ENCODE measurements around the gene NUTM2D. TPM values are rescaled to one million over a fixed set of nuclear protein-coding genes. Genes with fewer than 3 reads are reported as not detected.
"Not testable (repeated sequence)": the region's sequence is repeated elsewhere in the genome, so short reads cannot be mapped to it uniquely, and the experiment has no call there.

NUTM2D gene
- total and polyA plus RNA-seq, 2 donors (not counting 3 experiments of a cell fraction or from before 2014, with no cell fraction given), result 1.3 to 1.4 TPM

- POLR2A ChIA-PET; H3K27me3 ChIP-seq (ENCODE audit: control insufficient read depth in 2 of 2, insufficient read depth in 2 of 2, low read length in 2 of 2); H3K4me1 ChIP-seq (ENCODE audit: control insufficient read depth, extremely low read depth, insufficient read depth, low read length); CTCF ChIA-PET; H3K9me1 ChIP-seq (replicated peaks; ENCODE audit: control insufficient read depth, extremely low read depth, insufficient read depth, low read length); H3K79me2 ChIP-seq (ENCODE audit: control insufficient read depth, insufficient read depth, low read length); H3K27ac ChIP-seq (ENCODE audit: insufficient read depth, low read depth, low read length); H3K9me3 ChIP-seq (replicated peaks; ENCODE audit: control insufficient read depth, insufficient read depth, low read length); intact Hi-C loops (cut with micrococcal nuclease); FAIRE-seq; H3K9ac ChIP-seq (replicated peaks; ENCODE audit: extremely low read depth, insufficient read depth, low read length); BruUV-seq (replicated peaks); H3K4me3 ChIP-seq (replicated peaks in 1 of 3; ENCODE audit: insufficient read depth in 1 of 3, low read depth in 1 of 3, low read length in 3 of 3); H3K36me3 ChIP-seq (ENCODE audit: control insufficient read depth in 2 of 2, extremely low read depth in 1 of 2, insufficient read depth in 2 of 2, low read length in 2 of 2); H2AFZ ChIP-seq (ENCODE audit: low read depth, low read length); dilution Hi-C loops (cut with MboI; ENCODE audit: extremely low pct_ligation_motif_present, low sequenced_read_pairs); H4K20me1 ChIP-seq (replicated peaks; ENCODE audit: control insufficient read depth, extremely low read depth, insufficient read depth, low read length): not testable (repeated sequence)
- H3K4me2 ChIP-seq (ENCODE audit: insufficient read depth, low read length), result peak overlapping the region; percentile 21
- peak; percentile 7 for DNase-seq (ENCODE audit: low read depth, low spot score)
Observed at GRCh38 chr10:87340411-87340810, 17.1 kb upstream of the NUTM2D start.

DNA sequence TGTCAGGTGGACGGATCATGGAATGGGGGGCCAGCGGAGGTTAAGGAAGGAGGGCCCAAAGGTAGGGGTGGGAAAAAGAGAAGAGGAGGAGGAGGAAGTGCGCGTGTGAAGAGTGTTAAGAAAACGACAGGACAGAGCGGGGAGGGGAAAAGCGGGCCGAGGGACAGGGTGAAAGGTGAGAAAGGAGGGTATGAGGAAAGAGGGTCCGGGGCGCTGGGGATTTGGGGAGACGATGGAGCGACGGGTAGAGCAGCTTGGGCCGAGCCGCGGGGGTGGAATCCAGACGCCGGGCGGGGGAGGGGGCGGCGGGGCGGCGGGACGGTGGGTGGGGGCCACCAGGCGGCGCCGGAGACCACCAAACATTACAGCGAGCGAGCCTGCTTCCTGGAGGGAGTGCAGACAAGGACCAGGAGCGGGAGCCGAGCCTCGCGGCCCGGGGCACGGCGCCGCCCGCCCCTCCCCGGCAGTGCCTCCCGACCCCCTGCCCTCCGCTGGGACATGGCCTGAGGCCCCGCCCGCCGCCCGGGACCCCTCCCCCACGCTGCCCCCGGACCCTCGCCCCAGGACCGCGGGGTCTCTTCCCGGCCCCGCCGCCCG is 15.9 kb upstream of the NUTM2D start:
- FAIRE-seq; H3K9me3 ChIP-seq (replicated peaks; ENCODE audit: control insufficient read depth, insufficient read depth, low read length); H3K4me1 ChIP-seq (ENCODE audit: control insufficient read depth, extremely low read depth, insufficient read depth, low read length); H3K36me3 ChIP-seq (ENCODE audit: control insufficient read depth in 2 of 2, extremely low read depth in 1 of 2, insufficient read depth in 2 of 2, low read length in 2 of 2); POLR2A ChIA-PET; H3K4me2 ChIP-seq (ENCODE audit: insufficient read depth, low read length); H3K79me2 ChIP-seq (ENCODE audit: control insufficient read depth, insufficient read depth, low read length); H3K9me1 ChIP-seq (replicated peaks; ENCODE audit: control insufficient read depth, extremely low read depth, insufficient read depth, low read length); H4K20me1 ChIP-seq (replicated peaks; ENCODE audit: control insufficient read depth, extremely low read depth, insufficient read depth, low read length); DNase-seq (ENCODE audit: low read depth, low spot score); dilution Hi-C loops (cut with MboI; ENCODE audit: extremely low pct_ligation_motif_present, low sequenced_read_pairs); H2AFZ ChIP-seq (ENCODE audit: low read depth, low read length); H3K9ac ChIP-seq (replicated peaks; ENCODE audit: extremely low read depth, insufficient read depth, low read length); BruUV-seq (replicated peaks); CTCF ChIA-PET; H3K27me3 ChIP-seq (ENCODE audit: control insufficient read depth in 2 of 2, insufficient read depth in 2 of 2, low read length in 2 of 2); intact Hi-C loops (cut with micrococcal nuclease): not testable (repeated sequence)
- peak overlapping the region in 1 of 3 experiments; percentile 62 for H3K4me3 ChIP-seq (replicated peaks in 1 of 3; ENCODE audit: insufficient read depth in 1 of 3, low read depth in 1 of 3, low read length in 3 of 3)
- H3K27ac ChIP-seq (ENCODE audit: insufficient read depth, low read depth, low read length), result peak overlapping the region; percentile 48

DNA sequence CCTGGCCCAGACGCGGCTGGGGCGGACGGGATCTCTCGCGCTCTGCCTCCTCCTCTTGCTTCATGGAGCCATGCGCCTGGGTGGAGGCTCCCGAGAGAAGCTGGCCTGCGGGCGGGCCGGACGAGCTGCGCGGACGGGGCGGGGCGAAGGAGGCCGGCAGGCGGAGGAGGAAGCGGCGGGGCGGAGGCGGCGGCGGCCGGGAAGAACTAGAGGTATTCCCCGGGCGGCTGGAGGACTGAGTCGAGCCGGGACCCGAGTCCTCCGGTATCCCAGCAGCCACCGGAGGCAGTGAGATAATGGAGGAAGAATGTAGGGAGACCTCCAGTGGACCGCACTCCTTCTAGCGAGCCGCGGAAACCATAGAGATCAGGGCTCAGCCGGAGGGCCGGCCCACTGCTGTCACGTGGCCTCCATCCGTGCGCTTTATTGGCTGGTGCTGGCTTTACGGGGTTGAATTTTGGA is 15.3 kb upstream of the NUTM2D start:
- CTCF ChIA-PET; H3K9me1 ChIP-seq (replicated peaks; ENCODE audit: control insufficient read depth, extremely low read depth, insufficient read depth, low read length); H3K9ac ChIP-seq (replicated peaks; ENCODE audit: extremely low read depth, insufficient read depth, low read length); H3K4me1 ChIP-seq (ENCODE audit: control insufficient read depth, extremely low read depth, insufficient read depth, low read length); POLR2A ChIA-PET; FAIRE-seq; H3K27me3 ChIP-seq (ENCODE audit: control insufficient read depth in 2 of 2, insufficient read depth in 2 of 2, low read length in 2 of 2); H3K36me3 ChIP-seq (ENCODE audit: control insufficient read depth in 2 of 2, extremely low read depth in 1 of 2, insufficient read depth in 2 of 2, low read length in 2 of 2); dilution Hi-C loops (cut with MboI; ENCODE audit: extremely low pct_ligation_motif_present, low sequenced_read_pairs); H3K79me2 ChIP-seq (ENCODE audit: control insufficient read depth, insufficient read depth, low read length); intact Hi-C loops (cut with micrococcal nuclease); H3K4me2 ChIP-seq (ENCODE audit: insufficient read depth, low read length); BruUV-seq (replicated peaks); H4K20me1 ChIP-seq (replicated peaks; ENCODE audit: control insufficient read depth, extremely low read depth, insufficient read depth, low read length); H3K9me3 ChIP-seq (replicated peaks; ENCODE audit: control insufficient read depth, insufficient read depth, low read length); H2AFZ ChIP-seq (ENCODE audit: low read depth, low read length): not testable (repeated sequence)
- DNase-seq (ENCODE audit: low read depth, low spot score), result peak; percentile 84
- H3K27ac ChIP-seq (ENCODE audit: insufficient read depth, low read depth, low read length), result peak overlapping the region; percentile 48
- peak overlapping the region in 2 of 3 experiments; percentile 23 to 62 for H3K4me3 ChIP-seq (replicated peaks in 1 of 3; ENCODE audit: insufficient read depth in 1 of 3, low read depth in 1 of 3, low read length in 3 of 3)

Measured in endothelial cell of umbilical vein (primary cell).